ENCODE results near the gene ATP1A1. TPM values are rescaled to one million over a fixed set of nuclear protein-coding genes. Genes with fewer than 3 reads are reported as not detected.
A peak's percentile ranks its signal among the peaks of the same experiment; 100 is the strongest.

Gene ATP1A1
- total and polyA plus RNA-seq, 9 of the 15 experiments (the other 6 are each of a cell fraction or from before 2014, with no cell fraction given) = 99.3 to 513 (median 234) TPM

DNA sequence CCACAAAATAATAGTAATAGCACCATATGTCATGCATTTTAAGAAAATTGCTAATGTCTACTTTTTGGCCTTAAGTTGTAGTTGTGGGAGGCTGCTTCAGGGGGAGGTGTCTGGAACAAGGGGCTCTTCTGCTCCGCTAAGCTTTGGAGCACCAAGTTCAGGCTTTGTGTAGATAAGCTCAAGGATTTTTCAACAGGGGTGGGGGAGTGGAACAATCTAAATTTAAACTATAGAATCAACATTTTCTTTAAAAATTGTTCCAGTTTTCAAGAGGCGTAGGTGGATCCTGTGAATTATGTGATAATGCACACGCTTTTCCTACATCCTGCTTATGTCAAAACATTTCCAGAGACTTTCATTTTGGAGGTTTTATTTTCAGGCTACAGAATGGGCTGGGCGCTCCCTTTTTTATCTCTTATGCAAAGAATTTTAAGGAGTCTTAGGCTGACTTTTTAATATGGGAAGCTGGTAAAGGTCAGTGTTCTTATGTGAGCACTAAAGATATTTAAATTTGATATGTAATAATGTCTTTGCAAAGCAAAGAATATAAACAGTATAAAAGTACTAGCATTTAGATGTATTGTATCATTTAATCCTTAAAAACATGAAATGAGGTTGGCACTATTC is 9.9 kb downstream of the ATP1A1 start (continued):
- TF ChIP-seq JUN (IDR thresholded peaks at IDR 0.05; ENCODE audit: borderline replicate concordance, low read depth, low read length) (no peak), JUN (CRISPR knock-in tag; IDR thresholded peaks at IDR 0.05; ENCODE audit: borderline replicate concordance) (no peak), EGR1 (conservative IDR thresholded peaks at IDR 0.05) (peak; percentile 43; the same call in 1 of the 2 replicates), EZH2 (IDR thresholded peaks at IDR 0.05; ENCODE audit: borderline replicate concordance, low read depth, low read length) (no peak), RBM14 (IDR thresholded peaks at IDR 0.05; ENCODE audit: borderline replicate concordance, insufficient read depth, low read depth, low read length) (no peak), EP300 (IDR thresholded peaks at IDR 0.05; ENCODE audit: low read length) (no peak), TAF1 (IDR thresholded peaks at IDR 0.05; ENCODE audit: control insufficient read depth, extremely low read depth, insufficient read depth, low read length, severe bottlenecking) (no peak), CTBP1 (IDR thresholded peaks at IDR 0.05; ENCODE audit: borderline replicate concordance) (no peak), RNF2 (IDR thresholded peaks at IDR 0.05) (no peak), POLR2G (IDR thresholded peaks at IDR 0.05; ENCODE audit: low read depth, low read length) (no peak), TCF7L2 (IDR thresholded peaks at IDR 0.05; ENCODE audit: low read depth, low read length) (no peak), ZNF584 (CRISPR knock-in tag; IDR thresholded peaks at IDR 0.05; ENCODE audit: low read depth) (no peak), FIP1L1 (IDR thresholded peaks at IDR 0.05; ENCODE audit: low read depth, low read length, poor library complexity, severe bottlenecking) (no peak)
- TF ChIP-seq, protein P1, sequence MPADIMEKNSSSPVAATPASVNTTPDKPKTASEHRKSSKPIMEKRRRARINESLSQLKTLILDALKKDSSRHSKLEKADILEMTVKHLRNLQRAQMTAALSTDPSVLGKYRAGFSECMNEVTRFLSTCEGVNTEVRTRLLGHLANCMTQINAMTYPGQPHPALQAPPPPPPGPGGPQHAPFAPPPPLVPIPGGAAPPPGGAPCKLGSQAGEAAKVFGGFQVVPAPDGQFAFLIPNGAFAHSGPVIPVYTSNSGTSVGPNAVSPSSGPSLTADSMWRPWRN (IDR thresholded peaks at IDR 0.05; ENCODE audit: low read depth) = no peak
